ENCODE results near the gene SGTA. TPM values are rescaled to one million over a fixed set of nuclear protein-coding genes. Genes with fewer than 3 reads are reported as not detected.

The SGTA gene
- total and polyA plus RNA-seq, 2 of the 4 experiments (the other 2 are of a cell fraction): 17.4 to 72.9 TPM

DNA sequence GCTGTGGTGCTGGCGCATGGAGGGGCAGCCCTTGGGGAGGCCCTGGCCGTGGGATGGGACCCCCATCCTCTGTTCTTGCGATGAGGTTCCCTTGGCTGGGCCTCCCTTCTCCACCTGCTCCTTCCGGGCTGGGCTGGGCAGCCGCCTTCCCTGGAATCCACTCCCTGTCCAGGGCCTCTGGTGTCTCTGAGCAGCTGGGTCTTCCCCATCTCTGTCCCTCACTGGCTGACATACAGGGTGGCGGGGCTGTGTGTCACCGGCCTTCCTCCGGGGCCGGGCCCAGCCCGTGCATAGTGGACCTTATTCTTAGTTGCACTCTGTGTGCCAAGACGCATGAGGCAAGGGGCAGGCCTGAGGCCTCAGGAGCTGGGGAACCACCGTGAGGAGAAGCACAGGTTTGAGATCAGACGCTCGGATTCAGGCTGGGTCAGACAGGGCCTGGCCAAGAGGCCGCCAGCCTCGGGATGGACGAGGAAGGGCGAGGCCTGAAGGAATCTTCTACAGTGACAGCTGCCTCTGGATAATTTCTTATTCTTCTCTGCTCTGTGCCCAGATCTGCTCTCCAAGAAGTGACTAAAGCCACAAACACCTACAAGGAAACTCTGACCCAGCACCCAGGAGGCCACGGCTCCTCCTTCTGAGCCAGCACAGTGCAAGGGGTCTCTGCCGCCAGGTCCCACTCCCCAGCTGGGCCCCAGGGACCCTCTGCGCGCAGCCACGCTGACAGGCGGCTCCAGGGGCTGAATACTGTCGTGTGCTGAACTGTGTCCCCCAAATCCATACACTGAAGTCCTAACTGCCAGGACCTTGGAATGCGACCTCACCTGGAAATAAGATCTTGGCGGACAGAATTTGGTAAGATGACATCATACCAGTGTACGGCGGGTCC is 11.0 kb downstream of the SGTA start:
- peak overlapping the region; percentile 65 for H2AK9ac ChIP-seq (replicated peaks; ENCODE audit: low read depth, low read length, poor library complexity)
- H4K91ac ChIP-seq (ENCODE audit: insufficient read depth, low read depth, low read length): no peak overlapping the region
- no peaks in the 10 kb centered on the region for H3K27me3 ChIP-seq (ENCODE audit: control insufficient read depth, insufficient read depth, low read length)
- H3K4ac ChIP-seq (ENCODE audit: low read depth, low read length): no peak overlapping the region
- no peaks in the 10 kb centered on the region for H3K9me3 ChIP-seq (ENCODE audit: control insufficient read depth, insufficient read depth, low read length)
- no TSS peak for BruUV-seq (replicated peaks)
- no peak overlapping the region for H3K9ac ChIP-seq (ENCODE audit: low read depth, low read length)
- H3K56ac ChIP-seq (ENCODE audit: extremely low read depth, insufficient read depth, low read length): no peak overlapping the region
- no peak overlapping the region for H4K5ac ChIP-seq (ENCODE audit: low read depth, low read length)
- no peak overlapping the region for H3K27ac ChIP-seq (ENCODE audit: insufficient read depth, low read length)
- H4K20me1 ChIP-seq (ENCODE audit: insufficient read depth, low read length): peaks cover 79% of the 10 kb centered on the region
- peaks cover 6% of the 10 kb centered on the region; the same call in 1 of the 2 replicates for H3K9me1 ChIP-seq (ENCODE audit: insufficient read depth, low read length)
- H2BK15ac ChIP-seq (ENCODE audit: low read depth, low read length): no peak overlapping the region
- no peak overlapping the region; the same call in 1 of the 2 replicates for H2AK5ac ChIP-seq (ENCODE audit: low read depth, low read length)
- peaks cover 16% of the 10 kb centered on the region; the same call in 1 of the 2 replicates for H3K36me3 ChIP-seq (ENCODE audit: control insufficient read depth, insufficient read depth, low read length)
- no peak overlapping the region for H2BK20ac ChIP-seq (ENCODE audit: low read depth, low read length)
- DNase-seq (no peak), ATAC-seq (ENCODE audit: low read depth) (no peak)
- no peak overlapping the region for H2BK5ac ChIP-seq (ENCODE audit: low read depth, low read length, poor library complexity, severe bottlenecking)
- peaks cover 0 to 70% of the 10 kb centered on the region in 2 experiments; a peak in 2 of 4 replicates for H3K79me1 ChIP-seq (ENCODE audit: low read depth in 1 of 2, low read length in 2 of 2)
- no peak overlapping the region for H3K23ac ChIP-seq (ENCODE audit: low read depth, low read length)
- H3K14ac ChIP-seq (replicated peaks; ENCODE audit: low read depth, low read length): no peak overlapping the region
- POLR2A ChIA-PET (ENCODE audit: unreplicated experiment): no interaction called here
- H4K8ac ChIP-seq (ENCODE audit: low read depth in 2 of 2, low read length in 2 of 2): no peak overlapping the region
- H3K18ac ChIP-seq (ENCODE audit: low read depth, low read length): no peak overlapping the region
- H3K4me2 ChIP-seq (ENCODE audit: low read depth, low read length): no peak overlapping the region
- no peak overlapping the region for H3K4me3 ChIP-seq (ENCODE audit: insufficient read depth, low read depth, low read length)
- dilution Hi-C loops (cut with HindIII; ENCODE audit: low sequenced_read_pairs, unreplicated experiment): no loop called here
- CTCF ChIA-PET: no interaction called here
- in situ Hi-C loops (cut with MboI; ENCODE audit: low sequenced_read_pairs): no loop called here
- WGBS, 2 experiments (ENCODE audit: extremely low coverage in 2 of 2, insufficient read length in 1 of 2): 88% methylated on average over 20 of the region's 29 CpGs; no CpG with 5 or more reads in 1 of the 2 experiments
- no peak overlapping the region for H2AFZ ChIP-seq (replicated peaks; ENCODE audit: low read length, poor library complexity)
- H2BK120ac ChIP-seq (ENCODE audit: low read depth, low read length): no peak overlapping the region
- intact Hi-C loops (cut with micrococcal nuclease): no loop called here
- TF ChIP-seq MAZ (IDR thresholded peaks at IDR 0.05; ENCODE audit: borderline replicate concordance, low read depth, low read length) (no peak), USF2 (IDR thresholded peaks at IDR 0.05; ENCODE audit: low read depth, low read length) (no peak), CTCF (conservative IDR thresholded peaks at IDR 0.05; ENCODE audit: low read depth, low read length) (no peak), RCOR1 (IDR thresholded peaks at IDR 0.05; ENCODE audit: insufficient replicate concordance, low read length) (no peak), BHLHE40 (IDR thresholded peaks at IDR 0.05; ENCODE audit: low read depth, low read length) (no peak), FOS (IDR thresholded peaks at IDR 0.05; ENCODE audit: low read depth, low read length) (no peak), MAFK (IDR thresholded peaks at IDR 0.05; ENCODE audit: low read depth, low read length) (no peak), NFE2L2 (IDR thresholded peaks at IDR 0.05; ENCODE audit: low read depth, low read length) (no peak), CEBPB (IDR thresholded peaks at IDR 0.05; ENCODE audit: low read depth, low read length) (no peak), RFX5 (IDR thresholded peaks at IDR 0.05; ENCODE audit: low read depth, low read length) (no peak)
- H3K4me1 ChIP-seq (ENCODE audit: control insufficient read depth, insufficient read depth, low read length): peaks cover 2% of the 10 kb centered on the region; the same call in 1 of the 2 replicates

Data from IMR-90 (cell line).